HL-60 (cell line): ENCODE measurements around the gene CTSL.

ENCODE experiments used
- DNase-seq, 2 experiments: peaks; one replicate each; pipeline ENCODE4 v3.0.0-alpha.2; 2010 to 2020; ENCODE audit warnings: low read depth in 1 of 2, low spot score in 1 of 2
- H3K27ac ChIP-seq: fragments of 250-450 bp; sonication (Bioruptor Pico); replicated peaks from 2 replicates; pipeline ENCODE4 v1.5.1; 2020; ENCODE audit warnings: mild to moderate bottlenecking, moderate library complexity
- H3K27me3 ChIP-seq: fragments of 250-450 bp; sonication (Bioruptor Pico); 2 replicates; pipeline ENCODE4 v1.5.1; 2021; ENCODE audit warnings: mild to moderate bottlenecking, moderate library complexity; ENCODE audit not compliant: insufficient read depth, poor library complexity, severe bottlenecking
- H3K4me3 ChIP-seq: replicated peaks from 2 replicates; pipeline ENCODE4 v1.5.1; 2011; ENCODE audit warnings: mild to moderate bottlenecking, control low read depth, low read length; ENCODE audit not compliant: insufficient read depth
- CTCF ChIP-seq: IDR thresholded peaks from one replicate; pipeline ENCODE4 v1.5.1; 2011; ENCODE audit warnings: low read length, control low read depth, inconsistent platforms; ENCODE audit not compliant: insufficient read depth
- GABPA ChIP-seq: IDR thresholded peaks from 2 replicates; pipeline ENCODE4 v1.6.1; 2012; ENCODE audit warnings: low read depth
- POLR2AphosphoS5 ChIP-seq: IDR thresholded peaks from 2 replicates; pipeline ENCODE4 v1.6.1; 2012; ENCODE audit warnings: low read depth
- REST ChIP-seq: IDR thresholded peaks from 2 replicates; pipeline ENCODE4 v1.6.1; 2012; ENCODE audit warnings: low read depth; ENCODE audit not compliant: insufficient replicate concordance
- SPI1 ChIP-seq: IDR thresholded peaks from 2 replicates; pipeline ENCODE4 v1.6.1; 2012; ENCODE audit warnings: low read depth, mild to moderate bottlenecking, borderline replicate concordance

Gene CTSL

GRCh38 chr9:87770616-87771315, 44.8 kb downstream of the CTSL start:
- no peak overlapping the region for H3K27ac ChIP-seq
- DNase-seq: no peak
- H3K4me3 ChIP-seq: no peak overlapping the region
- H3K27me3 ChIP-seq: no peaks in the 10 kb centered on the region
- TF ChIP-seq SPI1: no peak
- TF ChIP-seq CTCF: no peak
- TF ChIP-seq POLR2AphosphoS5: no peak
- TF ChIP-seq REST: no peak
- TF ChIP-seq GABPA: no peak

- no peak overlapping the region for H3K4me3 ChIP-seq
- no peak for TF ChIP-seq SPI1
- H3K27ac ChIP-seq: no peak overlapping the region
These were observed 45.5 kb downstream of the CTSL start for GRCh38 chr9:87771316-87772006.

GRCh38 chr9:87776481-87777379, 50.8 kb downstream of the CTSL start:
- H3K4me3 ChIP-seq: no peak overlapping the region
- no peak for DNase-seq
- H3K27ac ChIP-seq: no peak overlapping the region
- H3K27me3 ChIP-seq: no peaks in the 10 kb centered on the region
- no peak for TF ChIP-seq POLR2AphosphoS5
- TF ChIP-seq REST: no peak
- TF ChIP-seq SPI1: no peak
- no peak for TF ChIP-seq GABPA
- no peak for TF ChIP-seq CTCF

More at GRCh38 chr9:87771316-87772006, 45.5 kb downstream of the CTSL start:
- no peak for DNase-seq
- no peaks in the 10 kb centered on the region for H3K27me3 ChIP-seq

- Histone ChIP-seq H3K27ac (no peak overlapping the region), H3K27me3 (no peaks in the 10 kb centered on the region), H3K4me3 (no peak overlapping the region)
- DNase-seq: no peak
- TF ChIP-seq SPI1: no peak
- TF ChIP-seq GABPA: no peak
- no peak for TF ChIP-seq REST
- TF ChIP-seq POLR2AphosphoS5: no peak
- TF ChIP-seq CTCF: no peak
These were observed 53.1 kb downstream of the CTSL start for GRCh38 chr9:87778996-87779395.
